LNCaP clone FGC (cell line): ENCODE results near the gene FBXO9.
A peak's percentile ranks its signal among the peaks of the same experiment; 100 is the strongest.
"Not testable (repeated sequence)": the region's sequence is repeated elsewhere in the genome, so short reads cannot be mapped to it uniquely, and the experiment has no call there.

Experiments
- DNase-seq: peaks from one replicate; pipeline ENCODE4 v3.0.0-alpha.2; 2011; ENCODE audit warnings: low read depth
- H3K4me3 ChIP-seq: 2 replicates; pipeline ENCODE4 v1.5.1; 2011; ENCODE audit warnings: mild to moderate bottlenecking, low read depth, low read length, control low read depth
- CTCF ChIP-seq: IDR thresholded peaks from 2 replicates; pipeline ENCODE4 v1.5.1; 2012; ENCODE audit warnings: mild to moderate bottlenecking; ENCODE audit not compliant: control insufficient read depth, insufficient read depth; ENCODE audit errors: extremely low read depth

The FBXO9 gene

GRCh38 chr6:53056273-53056672 lies 8.9 kb upstream of the FBXO9 start:
- peak; percentile 86 for DNase-seq
- 0 out of 2 replicates have a peak overlapping the region, but pooled peaks have one; percentile 17 for H3K4me3 ChIP-seq
- no peak for TF ChIP-seq CTCF

- no peak for DNase-seq
- no peak for TF ChIP-seq CTCF
- H3K4me3 ChIP-seq, result no peak overlapping the region
Observed at GRCh38 chr6:53058388-53059195, 6.6 kb upstream of the FBXO9 start.

GRCh38 chr6:53059648-53060589 lies 5.3 kb upstream of the FBXO9 start:
- H3K4me3 ChIP-seq, result peak overlapping the region; percentile 77
- no peak for DNase-seq
- TF ChIP-seq CTCF, result no peak

- no peak for TF ChIP-seq CTCF
- peak overlapping the region; percentile 77 for H3K4me3 ChIP-seq
- no peak for DNase-seq
Observed at GRCh38 chr6:53062169-53062539, 3.0 kb upstream of the FBXO9 start.

- not testable (repeated sequence) for DNase-seq
- peak overlapping the region; percentile 79 for H3K4me3 ChIP-seq
Observed at GRCh38 chr6:53064255-53064654, 949 bp upstream of the FBXO9 start.

- no peak for TF ChIP-seq CTCF
- peak; percentile 96 for DNase-seq
- peak overlapping the region; percentile 79 for H3K4me3 ChIP-seq
Observed at GRCh38 chr6:53064726-53065265, 408 bp upstream of the FBXO9 start.

- H3K4me3 ChIP-seq, result peak overlapping the region; percentile 79
- no peak for DNase-seq
- no peak for TF ChIP-seq CTCF
Observed at GRCh38 chr6:53066077-53066417, 843 bp downstream of the FBXO9 start.
